PFSK-1 (cell line): Measurements from ENCODE around the gene SRPK3.

ENCODE experiments used
- POLR2AphosphoS5 ChIP-seq: IDR thresholded peaks from 2 replicates; pipeline ENCODE4 v1.6.1; 2012; ENCODE audit warnings: low read depth, mild to moderate bottlenecking, control low read depth, low read length, moderate library complexity
- REST ChIP-seq, 2 experiments: IDR thresholded peaks; 2 replicates each; pipeline versions ENCODE4 v1.6.1 to v1.8.0; 2011 to 2012; ENCODE audit warnings: low read depth in 2 of 2, low read length in 2 of 2, control low read depth in 1 of 2, inconsistent platforms in 1 of 2, mild to moderate bottlenecking in 1 of 2, moderate library complexity in 1 of 2; ENCODE audit not compliant: insufficient read depth in 1 of 2
- SIN3A ChIP-seq: IDR thresholded peaks from 2 replicates; pipeline ENCODE4 v1.6.1; 2012; ENCODE audit warnings: mild to moderate bottlenecking, low read length, moderate library complexity, borderline replicate concordance; ENCODE audit not compliant: insufficient read depth
- TAF1 ChIP-seq: IDR thresholded peaks from 2 replicates; pipeline ENCODE4 v1.6.1; 2012; ENCODE audit warnings: low read length, control low read depth, borderline replicate concordance; ENCODE audit not compliant: insufficient read depth

- no peak for TF ChIP-seq REST (IDR thresholded peaks at IDR 0.05; ENCODE audit: insufficient read depth in 1 of 2, low read depth in 2 of 2, low read length in 2 of 2)
- no peak for TF ChIP-seq POLR2AphosphoS5
- no peak for TF ChIP-seq TAF1
- TF ChIP-seq SIN3A: no peak
Observed at GRCh38 chrX:153780678-153781427, at the start of gene SRPK3.
